Endothelial cell of umbilical vein (primary cell): ENCODE data around the gene TBC1D19. TPM values are rescaled to one million over a fixed set of nuclear protein-coding genes. Genes with fewer than 3 reads are reported as not detected.

Experiments
- BruUV-seq: library from RNA; stranded (reverse); fragments of 400-500 nt; replicated peaks from 2 replicates; lab custom pipeline; 2021; lab: Mats Ljungman, UMichigan
- CTCF ChIA-PET: fragments of 300-600, 350-600 bp; sonication (Branson Sonifier 250); formaldehyde crosslinking; loops from one replicate; lab custom pipeline; 2021; ENCODE audit warnings: antibody characterized with exemption, inconsistent platforms; lab: Charles Lee
- POLR2A ChIA-PET: fragments of 300-600, 350-600 bp; sonication (Branson Sonifier 250); formaldehyde crosslinking; loops from one replicate; lab custom pipeline; 2021; ENCODE audit warnings: antibody characterized with exemption, inconsistent platforms; lab: Charles Lee
- DNase-seq: peaks from one replicate; pipeline ENCODE4 v3.0.0-alpha.2; 2011; ENCODE audit warnings: low read depth, low spot score
- FAIRE-seq: peaks from 2 replicates; lab custom pipeline; 2011; peaks lifted over from hg19 to GRCh38; lab: Jason Lieb, UNC
- H2AFZ ChIP-seq: 2 replicates; pipeline ENCODE4 v1.6.0; 2012; ENCODE audit warnings: low read depth, low read length, control low read depth, inconsistent platforms
- H3K27ac ChIP-seq: 2 replicates; pipeline ENCODE4 v1.5.1; 2011; ENCODE audit warnings: low read depth, mild to moderate bottlenecking, control low read depth, low read length, moderate library complexity; ENCODE audit not compliant: insufficient read depth
- H3K27me3 ChIP-seq, 2 experiments: 2 replicates each; pipeline versions ENCODE4 v1.6.0 to v1.6.1; 2011; ENCODE audit warnings: low read length in 2 of 2, mixed read lengths in 1 of 2; ENCODE audit not compliant: control insufficient read depth in 2 of 2, insufficient read depth in 2 of 2
- H3K36me3 ChIP-seq, 2 experiments: 2 replicates in 1 of 2; 3 replicates in 1 of 2; pipeline ENCODE4 v1.5.1; 2011; ENCODE audit warnings: low read length in 2 of 2, mild to moderate bottlenecking in 1 of 2, moderate library complexity in 1 of 2; ENCODE audit not compliant: control insufficient read depth in 2 of 2, insufficient read depth in 2 of 2; ENCODE audit errors: extremely low read depth in 1 of 2
- H3K4me1 ChIP-seq: 3 replicates; pipeline ENCODE4 v1.5.1; 2011; ENCODE audit warnings: mild to moderate bottlenecking, low read length; ENCODE audit not compliant: control insufficient read depth, insufficient read depth; ENCODE audit errors: extremely low read depth
- H3K4me2 ChIP-seq: 2 replicates; pipeline ENCODE4 v1.6.1; 2011; ENCODE audit warnings: low read length, control low read depth, mixed read lengths; ENCODE audit not compliant: insufficient read depth
- H3K4me3 ChIP-seq, 3 experiments: fragments of 200-600 bp in 1 of 3; sonication (generic), shearing (Covaris generic) in 1 of 3; replicated peaks in 1 of 3; 2 replicates each; pipeline ENCODE4 v1.5.1; 2011 to 2016; ENCODE audit warnings: control low read depth in 3 of 3, low read length in 3 of 3, mild to moderate bottlenecking in 2 of 3, inconsistent platforms in 1 of 3, low read depth in 1 of 3, moderate library complexity in 1 of 3; ENCODE audit not compliant: insufficient read depth in 1 of 3
- H3K79me2 ChIP-seq: 2 replicates; pipeline ENCODE4 v1.6.0; 2012; ENCODE audit warnings: low read length, inconsistent platforms; ENCODE audit not compliant: control insufficient read depth, insufficient read depth
- H3K9ac ChIP-seq: replicated peaks from 2 replicates; pipeline ENCODE3; 2011; ENCODE audit warnings: low read length, control low read depth; ENCODE audit not compliant: insufficient read depth; ENCODE audit errors: extremely low read depth
- H3K9me1 ChIP-seq: replicated peaks from 3 replicates; pipeline ENCODE4 v1.6.0; 2011; ENCODE audit warnings: mild to moderate bottlenecking, low read length; ENCODE audit not compliant: control insufficient read depth, insufficient read depth; ENCODE audit errors: extremely low read depth
- H3K9me3 ChIP-seq: replicated peaks from 2 replicates; pipeline ENCODE4 v1.5.1; 2012; ENCODE audit warnings: low read length, inconsistent platforms; ENCODE audit not compliant: control insufficient read depth, insufficient read depth
- H4K20me1 ChIP-seq: replicated peaks from 2 replicates; pipeline ENCODE3; 2011; ENCODE audit warnings: mild to moderate bottlenecking, low read length; ENCODE audit not compliant: control insufficient read depth, insufficient read depth; ENCODE audit errors: extremely low read depth
- EZH2 ChIP-seq: IDR thresholded peaks from 2 replicates; pipeline ENCODE4 v1.6.1; 2012; ENCODE audit warnings: borderline replicate concordance, low read depth, mild to moderate bottlenecking, moderate library complexity, low read length, inconsistent platforms; ENCODE audit not compliant: severe bottlenecking
- FOS ChIP-seq: IDR thresholded peaks from 2 replicates; pipeline ENCODE4 v1.6.1; 2011; ENCODE audit warnings: mild to moderate bottlenecking, low read length, moderate library complexity, borderline replicate concordance; ENCODE audit not compliant: insufficient read depth
- GATA2 ChIP-seq: IDR thresholded peaks from 2 replicates; pipeline ENCODE4 v1.7.0; 2011; ENCODE audit warnings: low read depth, mild to moderate bottlenecking, moderate library complexity, mixed read lengths, low read length; ENCODE audit not compliant: insufficient read length, insufficient read depth
- JUN ChIP-seq: IDR thresholded peaks from 2 replicates; pipeline ENCODE4 v1.6.1; 2011; ENCODE audit warnings: borderline replicate concordance, low read depth; ENCODE audit not compliant: insufficient read length, insufficient read depth
- MYC ChIP-seq: IDR thresholded peaks from one replicate; pipeline ENCODE4 v1.6.1; 2011; ENCODE audit warnings: mild to moderate bottlenecking, low read depth, low read length
- POLR2AphosphoS5 ChIP-seq: IDR thresholded peaks from 2 replicates; pipeline ENCODE4 v1.6.1; 2012; ENCODE audit warnings: low read depth, mild to moderate bottlenecking, control low read depth, low read length, moderate library complexity; ENCODE audit not compliant: insufficient read depth
- dilution Hi-C: fragments of 300-500 bp; cut with MboI; formaldehyde crosslinking; loops from one replicate; pipeline ENCODE4 v1.15.0; 2019; ENCODE audit warnings: low sequenced_read_pairs; ENCODE audit not compliant: extremely low pct_ligation_motif_present
- intact Hi-C: fragments of 100-400 bp; cut with micrococcal nuclease; formaldehyde crosslinking; loops from one replicate; pipeline ENCODE4 v1.10.0; 2022
- polyA plus RNA-seq, 4 experiments: library from polyadenylated mRNA; depleted of rRNA in 3 of 4; stranded (reverse) in 3 of 4; unstranded in 1 of 4; fragments of >200 nt; gene quantifications; 2 replicates each; pipeline versions ENCODE4 v1.2.1 to v1.2.3, GENCODE V29; 2011 to 2012; ENCODE audit warnings: missing spikeins in 1 of 4
- total RNA-seq: library from RNA; stranded (reverse); gene quantifications from 2 replicates; pipeline ENCODE4 v1.2.3, GENCODE V29; 2021
- TF ChIP-seq, protein P1 (sequence below), 2 donors: IDR thresholded peaks; 1 replicate in 1 of 2; 2 replicates in 1 of 2; pipeline ENCODE4 v1.5.1; 2011; ENCODE audit warnings: low read length in 2 of 2, mild to moderate bottlenecking in 2 of 2, moderate library complexity in 2 of 2, control low read depth in 1 of 2, inconsistent platforms in 1 of 2, low read depth in 1 of 2; ENCODE audit not compliant: insufficient read depth in 1 of 2; ENCODE audit errors: extremely low read depth in 1 of 2

The TBC1D19 gene
- total and polyA plus RNA-seq, 2 donors (not counting 3 experiments of a cell fraction or from before 2014, with no cell fraction given): 4.4 to 5.9 TPM

DNA sequence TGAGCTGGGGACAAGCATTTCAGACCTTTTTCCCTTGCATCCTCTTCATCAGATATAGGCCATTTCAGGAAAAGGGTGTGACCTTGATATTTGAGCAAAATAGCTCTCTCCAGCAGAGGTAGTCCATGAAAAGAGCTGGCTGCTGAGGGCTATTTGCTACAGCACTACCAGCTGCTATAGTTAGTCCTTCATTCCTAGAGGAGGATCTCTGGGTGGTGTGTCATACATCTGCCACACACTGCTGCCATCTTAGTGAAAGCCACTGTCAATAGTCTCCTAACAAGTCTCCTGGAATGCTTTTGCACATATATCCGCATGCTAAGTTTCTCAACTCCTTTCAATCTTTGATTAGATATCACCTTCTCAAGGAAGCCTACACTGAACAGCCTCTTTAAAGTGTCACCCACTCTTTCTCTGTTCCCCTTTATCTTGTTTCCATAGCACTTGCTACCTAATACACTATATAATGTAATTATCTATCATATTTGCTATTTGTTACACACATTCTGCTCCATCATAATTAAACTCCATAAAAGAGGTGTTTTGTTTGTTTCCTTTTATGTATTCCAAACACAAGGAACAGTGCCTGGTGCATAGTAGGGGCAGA, 131.9 kb downstream of the TBC1D19 start:
- no peak overlapping the region for H3K9ac ChIP-seq
- no peak overlapping the region for H3K27ac ChIP-seq
- no peaks in the 10 kb centered on the region for H3K27me3 ChIP-seq
- H3K36me3 ChIP-seq: no peaks in the 10 kb centered on the region
- no peak for FAIRE-seq
- no peaks in the 10 kb centered on the region for H3K9me3 ChIP-seq
- H4K20me1 ChIP-seq: no peaks in the 10 kb centered on the region
- no peak for DNase-seq
- intact Hi-C loops: no loop called here
- BruUV-seq: no TSS peak
- H3K4me3 ChIP-seq: no peak overlapping the region
- dilution Hi-C loops: no loop called here
- TF ChIP-seq JUN (no peak), POLR2AphosphoS5 (no peak), MYC (no peak), GATA2 (no peak)
- no peak overlapping the region for H2AFZ ChIP-seq
- no peaks in the 10 kb centered on the region for H3K9me1 ChIP-seq
- ChIA-PET CTCF (interaction anchor here (0.6 kb wide), 1 partner anchor 25 kb away, joined by 3 read pairs; no protein-coding TSS in a partner anchor), POLR2A (no interaction called here)
- H3K4me2 ChIP-seq: no peak overlapping the region
- H3K4me1 ChIP-seq: no peaks in the 10 kb centered on the region
- no peaks in the 10 kb centered on the region for H3K79me2 ChIP-seq

DNA sequence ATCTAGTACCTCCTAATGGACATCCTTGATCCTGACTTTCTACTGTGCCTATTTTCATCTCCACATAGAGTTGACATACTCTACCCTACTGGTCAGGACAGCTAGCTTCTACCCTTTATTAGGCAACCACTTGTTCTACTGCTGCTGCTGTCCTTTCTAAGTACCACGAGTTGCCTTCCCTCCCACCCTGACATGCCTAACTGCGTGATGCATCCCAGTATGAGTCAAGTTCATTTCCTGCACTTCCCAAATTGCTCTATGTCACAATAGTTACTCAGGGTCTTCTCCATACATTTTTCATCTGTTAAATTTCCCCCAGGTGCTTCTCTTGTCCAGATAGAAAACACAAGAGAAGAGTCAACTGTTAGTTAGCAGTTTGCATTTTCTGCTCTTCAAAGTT, 133.4 kb downstream of the TBC1D19 start:
- ChIA-PET POLR2A (no interaction called here), CTCF (interaction anchor here (1.7 kb wide), 1 partner anchor 392 kb away, joined by 4 read pairs; no protein-coding TSS in a partner anchor)
- Histone ChIP-seq H3K4me3 (no peak overlapping the region), H3K36me3 (no peaks in the 10 kb centered on the region), H3K4me2 (no peak overlapping the region), H2AFZ (no peak overlapping the region), H3K79me2 (no peaks in the 10 kb centered on the region), H3K9me1 (no peaks in the 10 kb centered on the region), H3K9ac (no peak overlapping the region), H3K4me1 (no peaks in the 10 kb centered on the region), H4K20me1 (no peaks in the 10 kb centered on the region), H3K27ac (no peak overlapping the region), H3K27me3 (no peaks in the 10 kb centered on the region), H3K9me3 (no peaks in the 10 kb centered on the region)
- DNase-seq (peak; percentile 8), FAIRE-seq (peak; percentile 54)
- dilution Hi-C loops: no loop called here
- intact Hi-C loops: no loop called here
- TF ChIP-seq, protein P1, sequence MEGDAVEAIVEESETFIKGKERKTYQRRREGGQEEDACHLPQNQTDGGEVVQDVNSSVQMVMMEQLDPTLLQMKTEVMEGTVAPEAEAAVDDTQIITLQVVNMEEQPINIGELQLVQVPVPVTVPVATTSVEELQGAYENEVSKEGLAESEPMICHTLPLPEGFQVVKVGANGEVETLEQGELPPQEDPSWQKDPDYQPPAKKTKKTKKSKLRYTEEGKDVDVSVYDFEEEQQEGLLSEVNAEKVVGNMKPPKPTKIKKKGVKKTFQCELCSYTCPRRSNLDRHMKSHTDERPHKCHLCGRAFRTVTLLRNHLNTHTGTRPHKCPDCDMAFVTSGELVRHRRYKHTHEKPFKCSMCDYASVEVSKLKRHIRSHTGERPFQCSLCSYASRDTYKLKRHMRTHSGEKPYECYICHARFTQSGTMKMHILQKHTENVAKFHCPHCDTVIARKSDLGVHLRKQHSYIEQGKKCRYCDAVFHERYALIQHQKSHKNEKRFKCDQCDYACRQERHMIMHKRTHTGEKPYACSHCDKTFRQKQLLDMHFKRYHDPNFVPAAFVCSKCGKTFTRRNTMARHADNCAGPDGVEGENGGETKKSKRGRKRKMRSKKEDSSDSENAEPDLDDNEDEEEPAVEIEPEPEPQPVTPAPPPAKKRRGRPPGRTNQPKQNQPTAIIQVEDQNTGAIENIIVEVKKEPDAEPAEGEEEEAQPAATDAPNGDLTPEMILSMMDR (IDR thresholded peaks at IDR 0.05; ENCODE audit: extremely low read depth in 1 of 2, insufficient read depth in 1 of 2, low read depth in 1 of 2, low read length in 2 of 2): no peak
- TF ChIP-seq JUN (peak; percentile 9), MYC (no peak), EZH2 (no peak), GATA2 (no peak), POLR2AphosphoS5 (no peak), FOS (peak; percentile 51)
- no TSS peak for BruUV-seq
